PC-9 (cell line): Measurements from ENCODE around the gene RAE1.

Experiments
- CTCF ChIP-seq: fragments of 200-600 bp; sonication (generic); conservative IDR thresholded peaks from 2 replicates; pipeline ENCODE4 v1.6.1; 2017; ENCODE audit warnings: mixed run types, antibody characterized with exemption, mild to moderate bottlenecking, moderate library complexity
- EZH2 ChIP-seq: fragments of 200-600 bp; sonication (generic); IDR thresholded peaks from 2 replicates; pipeline ENCODE4 v1.8.0; 2017; ENCODE audit warnings: antibody characterized with exemption, low read depth

- no peak for TF ChIP-seq CTCF
- no peak for TF ChIP-seq EZH2
Measured at GRCh38 chr20:57411406-57412283, 60.6 kb downstream of the RAE1 start.
